ENCODE results near the gene EFNB2.

DNA sequence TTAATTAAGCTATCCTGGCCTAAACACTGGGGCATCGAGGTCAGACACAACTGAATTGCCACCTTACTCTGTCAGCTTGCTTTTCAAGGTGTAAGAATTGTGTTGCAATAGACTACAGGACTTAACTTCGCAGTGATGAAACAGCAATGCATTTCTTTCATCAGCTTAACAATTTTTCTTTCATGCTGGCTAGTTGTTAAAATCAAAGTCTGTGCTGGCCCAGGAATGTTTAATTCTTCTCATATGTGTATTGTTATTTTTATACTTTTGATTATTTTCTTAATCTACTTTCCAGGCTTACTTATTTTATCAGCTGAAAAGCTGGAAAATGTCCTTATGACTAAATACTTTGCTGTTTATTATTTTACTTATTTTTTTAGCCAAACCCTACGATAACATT is 79.7 kb downstream of the EFNB2 start:
- TF ChIP-seq, protein P1, sequence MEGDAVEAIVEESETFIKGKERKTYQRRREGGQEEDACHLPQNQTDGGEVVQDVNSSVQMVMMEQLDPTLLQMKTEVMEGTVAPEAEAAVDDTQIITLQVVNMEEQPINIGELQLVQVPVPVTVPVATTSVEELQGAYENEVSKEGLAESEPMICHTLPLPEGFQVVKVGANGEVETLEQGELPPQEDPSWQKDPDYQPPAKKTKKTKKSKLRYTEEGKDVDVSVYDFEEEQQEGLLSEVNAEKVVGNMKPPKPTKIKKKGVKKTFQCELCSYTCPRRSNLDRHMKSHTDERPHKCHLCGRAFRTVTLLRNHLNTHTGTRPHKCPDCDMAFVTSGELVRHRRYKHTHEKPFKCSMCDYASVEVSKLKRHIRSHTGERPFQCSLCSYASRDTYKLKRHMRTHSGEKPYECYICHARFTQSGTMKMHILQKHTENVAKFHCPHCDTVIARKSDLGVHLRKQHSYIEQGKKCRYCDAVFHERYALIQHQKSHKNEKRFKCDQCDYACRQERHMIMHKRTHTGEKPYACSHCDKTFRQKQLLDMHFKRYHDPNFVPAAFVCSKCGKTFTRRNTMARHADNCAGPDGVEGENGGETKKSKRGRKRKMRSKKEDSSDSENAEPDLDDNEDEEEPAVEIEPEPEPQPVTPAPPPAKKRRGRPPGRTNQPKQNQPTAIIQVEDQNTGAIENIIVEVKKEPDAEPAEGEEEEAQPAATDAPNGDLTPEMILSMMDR (IDR thresholded peaks at IDR 0.05; ENCODE audit: insufficient read depth, low read length): no peak
- TF ChIP-seq POLR2AphosphoS5 (IDR thresholded peaks at IDR 0.05; ENCODE audit: low read depth): no peak
- TF ChIP-seq, protein P2, sequence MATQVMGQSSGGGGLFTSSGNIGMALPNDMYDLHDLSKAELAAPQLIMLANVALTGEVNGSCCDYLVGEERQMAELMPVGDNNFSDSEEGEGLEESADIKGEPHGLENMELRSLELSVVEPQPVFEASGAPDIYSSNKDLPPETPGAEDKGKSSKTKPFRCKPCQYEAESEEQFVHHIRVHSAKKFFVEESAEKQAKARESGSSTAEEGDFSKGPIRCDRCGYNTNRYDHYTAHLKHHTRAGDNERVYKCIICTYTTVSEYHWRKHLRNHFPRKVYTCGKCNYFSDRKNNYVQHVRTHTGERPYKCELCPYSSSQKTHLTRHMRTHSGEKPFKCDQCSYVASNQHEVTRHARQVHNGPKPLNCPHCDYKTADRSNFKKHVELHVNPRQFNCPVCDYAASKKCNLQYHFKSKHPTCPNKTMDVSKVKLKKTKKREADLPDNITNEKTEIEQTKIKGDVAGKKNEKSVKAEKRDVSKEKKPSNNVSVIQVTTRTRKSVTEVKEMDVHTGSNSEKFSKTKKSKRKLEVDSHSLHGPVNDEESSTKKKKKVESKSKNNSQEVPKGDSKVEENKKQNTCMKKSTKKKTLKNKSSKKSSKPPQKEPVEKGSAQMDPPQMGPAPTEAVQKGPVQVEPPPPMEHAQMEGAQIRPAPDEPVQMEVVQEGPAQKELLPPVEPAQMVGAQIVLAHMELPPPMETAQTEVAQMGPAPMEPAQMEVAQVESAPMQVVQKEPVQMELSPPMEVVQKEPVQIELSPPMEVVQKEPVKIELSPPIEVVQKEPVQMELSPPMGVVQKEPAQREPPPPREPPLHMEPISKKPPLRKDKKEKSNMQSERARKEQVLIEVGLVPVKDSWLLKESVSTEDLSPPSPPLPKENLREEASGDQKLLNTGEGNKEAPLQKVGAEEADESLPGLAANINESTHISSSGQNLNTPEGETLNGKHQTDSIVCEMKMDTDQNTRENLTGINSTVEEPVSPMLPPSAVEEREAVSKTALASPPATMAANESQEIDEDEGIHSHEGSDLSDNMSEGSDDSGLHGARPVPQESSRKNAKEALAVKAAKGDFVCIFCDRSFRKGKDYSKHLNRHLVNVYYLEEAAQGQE (IDR thresholded peaks at IDR 0.05; ENCODE audit: insufficient replicate concordance, low read depth): no peak

Measured in HL-60 (cell line).